AG04450 (cell line): ENCODE results near the gene CWC15. TPM values are rescaled to one million over a fixed set of nuclear protein-coding genes. Genes with fewer than 3 reads are reported as not detected.

Experiments
- CTCF ChIA-PET: fragments of 300-600, 350-600 bp; formaldehyde crosslinking; extraction: SDS; loops from one replicate; lab custom pipeline; 2022; ENCODE audit warnings: antibody characterized with exemption, inconsistent platforms; lab: Charles Lee
- POLR2A ChIA-PET: fragments of 350-600 bp; formaldehyde crosslinking; extraction: SDS; loops from one replicate; lab custom pipeline; 2021; ENCODE audit warnings: antibody characterized with exemption, inconsistent platforms; lab: Yijun Ruan, JAX
- DNase-seq: peaks from one replicate; pipeline ENCODE4 v3.0.0-alpha.2; 2011; ENCODE audit warnings: low read depth, low spot score
- H3K27ac ChIP-seq: one replicate; pipeline ENCODE4 v1.5.1; 2012; ENCODE audit warnings: low read depth, low read length, control low read depth
- H3K27me3 ChIP-seq: one replicate; pipeline ENCODE4 v1.6.0; 2012; ENCODE audit warnings: low read length; ENCODE audit not compliant: control insufficient read depth, insufficient read depth
- H3K4me3 ChIP-seq: 2 replicates; pipeline ENCODE4 v1.5.1; 2011; ENCODE audit warnings: mild to moderate bottlenecking, low read depth, low read length, control low read depth
- H3K9me3 ChIP-seq: 2 replicates; pipeline ENCODE4 v1.5.1; 2012; ENCODE audit warnings: low read length; ENCODE audit not compliant: control insufficient read depth, insufficient read depth
- polyA plus RNA-seq: library from polyadenylated mRNA; depleted of rRNA; stranded (reverse); fragments of >200 nt; gene quantifications from 2 replicates; pipeline ENCODE4 v1.2.3, GENCODE V29; 2011; rRNA removed
- TF ChIP-seq, protein P1 (sequence below): IDR thresholded peaks from 2 replicates; pipeline ENCODE4 v1.5.1; 2011; ENCODE audit warnings: low read depth, low read length, control low read depth, inconsistent platforms

CWC15 gene
- polyA plus RNA-seq, 1 experiment = 61.9 TPM

DNA sequence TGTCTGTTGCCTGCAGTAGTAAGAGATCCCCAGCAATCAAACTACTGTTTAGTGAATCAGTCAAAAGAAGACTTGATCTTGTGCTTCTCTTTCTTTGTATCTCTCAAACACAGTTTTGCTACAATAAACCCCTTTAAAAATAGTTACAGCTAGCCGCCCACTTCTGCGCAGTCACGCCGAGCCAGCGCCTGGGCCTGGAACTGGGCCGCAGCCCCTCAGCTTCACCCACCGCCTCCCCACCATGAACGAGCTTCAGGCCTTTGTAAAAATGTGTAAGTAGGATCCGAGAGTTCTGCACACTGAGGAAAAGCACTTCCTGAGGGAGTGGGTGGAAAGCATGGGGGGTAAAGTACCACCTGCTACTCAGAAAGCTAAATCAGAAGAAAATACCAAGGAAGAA lies 60.5 kb downstream of the CWC15 start:
- Histone ChIP-seq H3K27me3 (no peaks in the 10 kb centered on the region), H3K4me3 (no peak overlapping the region), H3K9me3 (no peaks in the 10 kb centered on the region), H3K27ac (no peak overlapping the region)
- TF ChIP-seq, protein P1, sequence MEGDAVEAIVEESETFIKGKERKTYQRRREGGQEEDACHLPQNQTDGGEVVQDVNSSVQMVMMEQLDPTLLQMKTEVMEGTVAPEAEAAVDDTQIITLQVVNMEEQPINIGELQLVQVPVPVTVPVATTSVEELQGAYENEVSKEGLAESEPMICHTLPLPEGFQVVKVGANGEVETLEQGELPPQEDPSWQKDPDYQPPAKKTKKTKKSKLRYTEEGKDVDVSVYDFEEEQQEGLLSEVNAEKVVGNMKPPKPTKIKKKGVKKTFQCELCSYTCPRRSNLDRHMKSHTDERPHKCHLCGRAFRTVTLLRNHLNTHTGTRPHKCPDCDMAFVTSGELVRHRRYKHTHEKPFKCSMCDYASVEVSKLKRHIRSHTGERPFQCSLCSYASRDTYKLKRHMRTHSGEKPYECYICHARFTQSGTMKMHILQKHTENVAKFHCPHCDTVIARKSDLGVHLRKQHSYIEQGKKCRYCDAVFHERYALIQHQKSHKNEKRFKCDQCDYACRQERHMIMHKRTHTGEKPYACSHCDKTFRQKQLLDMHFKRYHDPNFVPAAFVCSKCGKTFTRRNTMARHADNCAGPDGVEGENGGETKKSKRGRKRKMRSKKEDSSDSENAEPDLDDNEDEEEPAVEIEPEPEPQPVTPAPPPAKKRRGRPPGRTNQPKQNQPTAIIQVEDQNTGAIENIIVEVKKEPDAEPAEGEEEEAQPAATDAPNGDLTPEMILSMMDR = no peak
- ChIA-PET POLR2A (interaction anchor here (0.7 kb wide), 1 partner anchor 173 kb away, joined by 3 read pairs; no protein-coding TSS in a partner anchor), CTCF (interaction anchor here (0.5 to 4.1 kb wide), 3 partner anchors 15 to 128 kb away, joined by 3 to 19 read pairs (median 17); no protein-coding TSS in a partner anchor)
- no peak for DNase-seq

Other genes with a start within 250 kb of the CWC15 start
- 40.5 and 43.7 TPM in 2 replicates for gene AMOTL1, start 205.2 kb downstream of the CWC15 start, polyA plus RNA-seq
- 0.62 and 0.68 TPM in 2 replicates for gene KDM4D, start 153 bp upstream of the CWC15 start, polyA plus RNA-seq
- gene KDM4E, start 51.7 kb upstream of the CWC15 start, polyA plus RNA-seq = not detected in 2 replicates
- not detected in 2 replicates for gene KDM4F, start 75.9 kb upstream of the CWC15 start, polyA plus RNA-seq
- 22.4 and 28.4 TPM in 2 replicates for gene SRSF8, start 93.4 kb upstream of the CWC15 start, polyA plus RNA-seq
- 10.0 and 12.1 TPM in 2 replicates for gene ENDOD1, start 116.3 kb upstream of the CWC15 start, polyA plus RNA-seq